ENCODE results near the gene FAM81B. TPM values are rescaled to one million over a fixed set of nuclear protein-coding genes. Genes with fewer than 3 reads are reported as not detected.

Gene FAM81B
- total and polyA plus RNA-seq, 2 donors (not counting 3 experiments of a cell fraction or from before 2014, with no cell fraction given): not detected

- TF ChIP-seq MYC (IDR thresholded peaks at IDR 0.05; ENCODE audit: low read depth, low read length): no peak
- no peak for TF ChIP-seq POLR2AphosphoS5 (IDR thresholded peaks at IDR 0.05; ENCODE audit: insufficient read depth, low read depth, low read length)
- TF ChIP-seq JUN (IDR thresholded peaks at IDR 0.05; ENCODE audit: borderline replicate concordance, insufficient read depth, insufficient read length, low read depth): no peak
- TF ChIP-seq FOS (IDR thresholded peaks at IDR 0.05; ENCODE audit: borderline replicate concordance, insufficient read depth, low read length): no peak
- no peak for TF ChIP-seq POLR2A (IDR thresholded peaks at IDR 0.05; ENCODE audit: low read depth, low read length)
- no peak for TF ChIP-seq GATA2 (IDR thresholded peaks at IDR 0.05; ENCODE audit: insufficient read depth, insufficient read length, low read depth, low read length)
- no peak for TF ChIP-seq EZH2 (IDR thresholded peaks at IDR 0.05; ENCODE audit: borderline replicate concordance, low read depth, low read length, severe bottlenecking)
These were observed 63.4 kb downstream of the FAM81B start for GRCh38 chr5:95454536-95454935.

GRCh38 chr5:95460665-95461064 is 69.5 kb downstream of the FAM81B start:
- FAIRE-seq (no peak), DNase-seq (ENCODE audit: low read depth, low spot score) (no peak)
- Histone ChIP-seq H3K4me2 (ENCODE audit: insufficient read depth, low read length) (no peak overlapping the region), H3K79me2 (ENCODE audit: control insufficient read depth, insufficient read depth, low read length) (no peaks in the 10 kb centered on the region), H3K4me3 (replicated peaks in 1 of 3; ENCODE audit: insufficient read depth in 1 of 3, low read depth in 1 of 3, low read length in 3 of 3) (no peak overlapping the region), H2AFZ (ENCODE audit: low read depth, low read length) (no peak overlapping the region), H4K20me1 (replicated peaks; ENCODE audit: control insufficient read depth, extremely low read depth, insufficient read depth, low read length) (no peaks in the 10 kb centered on the region), H3K9me3 (replicated peaks; ENCODE audit: control insufficient read depth, insufficient read depth, low read length) (no peaks in the 10 kb centered on the region), H3K27ac (ENCODE audit: insufficient read depth, low read depth, low read length) (no peak overlapping the region), H3K4me1 (ENCODE audit: control insufficient read depth, extremely low read depth, insufficient read depth, low read length) (no peaks in the 10 kb centered on the region), H3K9me1 (replicated peaks; ENCODE audit: control insufficient read depth, extremely low read depth, insufficient read depth, low read length) (no peaks in the 10 kb centered on the region), H3K9ac (replicated peaks; ENCODE audit: extremely low read depth, insufficient read depth, low read length) (no peak overlapping the region), H3K27me3 (ENCODE audit: control insufficient read depth in 2 of 2, insufficient read depth in 2 of 2, low read length in 2 of 2) (no peaks in the 10 kb centered on the region), H3K36me3 (ENCODE audit: control insufficient read depth in 2 of 2, extremely low read depth in 1 of 2, insufficient read depth in 2 of 2, low read length in 2 of 2) (peaks cover 1 to 10% of the 10 kb centered on the region in 2 experiments)
- POLR2A ChIA-PET: no interaction called here
- intact Hi-C loops (cut with micrococcal nuclease) (no loop called here), dilution Hi-C loops (cut with MboI; ENCODE audit: extremely low pct_ligation_motif_present, low sequenced_read_pairs) (no loop called here)
- CTCF ChIA-PET: interaction anchor here (1.1 to 1.4 kb wide), 2 partner anchors 10 to 177 kb away, joined by 3 to 4 read pairs; no protein-coding TSS in a partner anchor
- BruUV-seq (replicated peaks): no TSS peak
- no peak for TF ChIP-seq EZH2 (IDR thresholded peaks at IDR 0.05; ENCODE audit: borderline replicate concordance, low read depth, low read length, severe bottlenecking)
- no peak for TF ChIP-seq POLR2AphosphoS5 (IDR thresholded peaks at IDR 0.05; ENCODE audit: insufficient read depth, low read depth, low read length)
- no peak for TF ChIP-seq CTCF (IDR thresholded peaks at IDR 0.05; ENCODE audit: extremely low read depth in 1 of 2, insufficient read depth in 1 of 2, low read depth in 1 of 2, low read length in 2 of 2)
- no peak for TF ChIP-seq MYC (IDR thresholded peaks at IDR 0.05; ENCODE audit: low read depth, low read length)
- TF ChIP-seq JUN (IDR thresholded peaks at IDR 0.05; ENCODE audit: borderline replicate concordance, insufficient read depth, insufficient read length, low read depth): no peak
- no peak for TF ChIP-seq POLR2A (IDR thresholded peaks at IDR 0.05; ENCODE audit: low read depth, low read length)
- TF ChIP-seq GATA2 (IDR thresholded peaks at IDR 0.05; ENCODE audit: insufficient read depth, insufficient read length, low read depth, low read length): no peak

More at GRCh38 chr5:95454536-95454935, 63.4 kb downstream of the FAM81B start:
- CTCF ChIA-PET: no interaction called here
- Histone ChIP-seq H3K4me2 (ENCODE audit: insufficient read depth, low read length) (no peak overlapping the region), H2AFZ (ENCODE audit: low read depth, low read length) (no peak overlapping the region), H3K27me3 (ENCODE audit: control insufficient read depth in 2 of 2, insufficient read depth in 2 of 2, low read length in 2 of 2) (no peaks in the 10 kb centered on the region), H3K4me3 (replicated peaks in 1 of 3; ENCODE audit: insufficient read depth in 1 of 3, low read depth in 1 of 3, low read length in 3 of 3) (no peak overlapping the region), H3K27ac (ENCODE audit: insufficient read depth, low read depth, low read length) (no peak overlapping the region), H3K36me3 (ENCODE audit: control insufficient read depth in 2 of 2, extremely low read depth in 1 of 2, insufficient read depth in 2 of 2, low read length in 2 of 2) (no peaks in the 10 kb centered on the region), H3K79me2 (ENCODE audit: control insufficient read depth, insufficient read depth, low read length) (no peaks in the 10 kb centered on the region), H3K9me1 (replicated peaks; ENCODE audit: control insufficient read depth, extremely low read depth, insufficient read depth, low read length) (no peaks in the 10 kb centered on the region), H3K9me3 (replicated peaks; ENCODE audit: control insufficient read depth, insufficient read depth, low read length) (no peaks in the 10 kb centered on the region), H3K4me1 (ENCODE audit: control insufficient read depth, extremely low read depth, insufficient read depth, low read length) (no peaks in the 10 kb centered on the region), H3K9ac (replicated peaks; ENCODE audit: extremely low read depth, insufficient read depth, low read length) (no peak overlapping the region), H4K20me1 (replicated peaks; ENCODE audit: control insufficient read depth, extremely low read depth, insufficient read depth, low read length) (no peaks in the 10 kb centered on the region)
- FAIRE-seq (no peak), DNase-seq (ENCODE audit: low read depth, low spot score) (no peak)
- dilution Hi-C loops (cut with MboI; ENCODE audit: extremely low pct_ligation_motif_present, low sequenced_read_pairs): no loop called here
- intact Hi-C loops (cut with micrococcal nuclease): no loop called here
- POLR2A ChIA-PET: no interaction called here
- no TSS peak for BruUV-seq (replicated peaks)

Measured in endothelial cell of umbilical vein (primary cell).